ENCODE data around the gene HES7. TPM values are rescaled to one million over a fixed set of nuclear protein-coding genes. Genes with fewer than 3 reads are reported as not detected.
"Not testable (repeated sequence)": the region's sequence is repeated elsewhere in the genome, so short reads cannot be mapped to it uniquely, and the experiment has no call there.

HES7 gene
- total RNA-seq, result 1 to 10 TPM in 1 of 4 donors, not detected in 3; 1.4 TPM

DNA sequence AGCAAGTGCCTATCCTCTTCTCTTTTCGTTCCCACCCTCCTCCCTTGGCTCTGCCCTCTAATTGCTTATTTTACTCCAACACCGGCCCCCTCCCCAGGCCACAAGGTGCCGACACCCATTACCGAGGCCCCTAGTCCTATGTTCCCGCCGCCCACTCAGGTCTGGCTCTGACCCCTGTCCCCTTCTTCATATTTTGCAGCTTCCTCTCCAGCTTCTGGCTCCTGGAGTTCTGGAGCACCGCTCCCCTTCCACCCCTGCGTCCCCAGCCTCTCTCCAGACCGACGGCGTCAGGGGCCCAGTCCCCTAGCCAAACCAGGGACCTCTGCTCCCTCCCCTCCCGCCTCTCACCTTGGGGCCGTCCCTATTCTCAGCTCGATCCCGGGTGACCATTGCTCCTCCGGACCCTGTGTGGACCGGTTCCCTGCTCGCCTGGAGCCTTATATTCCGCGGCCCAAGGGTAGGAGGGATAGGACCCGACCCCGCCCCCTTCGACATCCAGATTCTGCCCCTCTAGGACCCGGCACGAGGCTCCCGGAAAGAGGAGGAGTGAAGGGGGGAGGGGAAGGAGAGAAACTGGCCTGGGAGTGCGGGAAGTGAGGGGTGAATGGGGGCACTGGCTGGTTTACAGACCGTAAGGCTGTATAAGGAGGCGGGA is at the start of gene HES7:
HES7 (minus strand) TSS at position 412 of the 655 bp plus-strand sequence; CDS start at position 390, 22 bp downstream.
- no peak for TF ChIP-seq EP300 (IDR thresholded peaks at IDR 0.05)
- TF ChIP-seq, protein P1, sequence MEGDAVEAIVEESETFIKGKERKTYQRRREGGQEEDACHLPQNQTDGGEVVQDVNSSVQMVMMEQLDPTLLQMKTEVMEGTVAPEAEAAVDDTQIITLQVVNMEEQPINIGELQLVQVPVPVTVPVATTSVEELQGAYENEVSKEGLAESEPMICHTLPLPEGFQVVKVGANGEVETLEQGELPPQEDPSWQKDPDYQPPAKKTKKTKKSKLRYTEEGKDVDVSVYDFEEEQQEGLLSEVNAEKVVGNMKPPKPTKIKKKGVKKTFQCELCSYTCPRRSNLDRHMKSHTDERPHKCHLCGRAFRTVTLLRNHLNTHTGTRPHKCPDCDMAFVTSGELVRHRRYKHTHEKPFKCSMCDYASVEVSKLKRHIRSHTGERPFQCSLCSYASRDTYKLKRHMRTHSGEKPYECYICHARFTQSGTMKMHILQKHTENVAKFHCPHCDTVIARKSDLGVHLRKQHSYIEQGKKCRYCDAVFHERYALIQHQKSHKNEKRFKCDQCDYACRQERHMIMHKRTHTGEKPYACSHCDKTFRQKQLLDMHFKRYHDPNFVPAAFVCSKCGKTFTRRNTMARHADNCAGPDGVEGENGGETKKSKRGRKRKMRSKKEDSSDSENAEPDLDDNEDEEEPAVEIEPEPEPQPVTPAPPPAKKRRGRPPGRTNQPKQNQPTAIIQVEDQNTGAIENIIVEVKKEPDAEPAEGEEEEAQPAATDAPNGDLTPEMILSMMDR (IDR thresholded peaks at IDR 0.05), result no peak
- TF ChIP-seq POLR2A (IDR thresholded peaks at IDR 0.05; ENCODE audit: low read depth), result no peak
- TF ChIP-seq POLR2AphosphoS5 (IDR thresholded peaks at IDR 0.05), result no peak
- Histone ChIP-seq H3K27ac (replicated peaks in 1 of 4) (peak within 1 kb of the TSS in 3 of 4 donors; percentile 21 to 57 (median 33)), H3K36me3 (no peaks in the 10 kb centered on the region), H3K4me3 (peak within 1 kb of the TSS; percentile 46 to 79 (median 64)), H3K27me3 (peaks cover 10 to 62% (median 39%) of the 10 kb centered on the region in 4 donors), H3K9me3 (no peaks in the 10 kb centered on the region), H3K4me1 (peaks cover 66 to 83% (median 80%) of the 10 kb centered on the region in 4 donors)
- no peak for DNase-seq (ENCODE audit: extremely low spot score)
- WGBS, result 2% methylated on average over 29 of the region's 29 CpGs
- intact Hi-C loops (cut with DNase I), result no loop called here

DNA sequence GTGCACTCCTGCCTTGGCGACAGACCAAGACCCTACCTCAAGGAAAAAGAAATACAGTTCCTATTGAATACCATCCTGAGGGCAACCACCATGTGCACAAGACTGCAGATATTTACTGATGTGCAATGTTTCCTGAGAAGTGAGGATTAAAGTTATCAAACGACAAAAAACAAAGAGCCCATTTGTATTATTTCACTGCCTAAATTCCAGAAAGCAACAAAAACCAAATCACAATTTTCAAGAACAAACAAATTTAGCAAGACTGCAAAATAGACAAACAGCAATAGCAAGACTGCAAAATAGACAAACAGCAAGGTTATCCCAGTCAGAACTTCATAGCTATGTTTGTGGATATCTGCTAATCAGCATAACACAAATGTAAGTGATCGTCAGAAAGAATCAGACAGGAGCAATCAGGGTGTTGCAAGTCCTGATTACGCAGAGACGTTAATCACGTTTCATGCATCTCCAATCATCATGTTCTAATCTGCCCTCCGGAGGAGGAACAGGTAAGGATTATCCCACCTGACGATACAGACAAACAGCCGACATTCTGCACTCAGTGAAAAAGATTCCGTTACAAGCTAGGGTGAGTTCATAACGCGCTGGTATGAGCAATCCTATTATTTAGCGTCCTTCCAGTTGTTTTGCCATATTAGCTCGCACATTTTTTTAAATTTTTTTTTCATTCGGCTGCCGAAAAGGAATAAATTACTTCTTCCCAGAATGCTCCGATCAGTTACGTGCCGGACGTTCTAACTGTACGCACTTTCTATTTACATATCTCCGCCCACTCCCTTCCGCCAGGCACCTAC is 49.4 kb upstream of the HES7 start:
- H3K9me3 ChIP-seq, result no peaks in the 10 kb centered on the region
- H3K27ac ChIP-seq (replicated peaks in 1 of 4), result peak overlapping the region; percentile 81 to 89 (median 86)
- no peak for DNase-seq (ENCODE audit: extremely low spot score)
- TF ChIP-seq POLR2A (IDR thresholded peaks at IDR 0.05; ENCODE audit: low read depth) (peak; percentile 100), EP300 (IDR thresholded peaks at IDR 0.05) (no peak), POLR2AphosphoS5 (IDR thresholded peaks at IDR 0.05) (peak; percentile 97 to 100)
- TF ChIP-seq, protein P1 (IDR thresholded peaks at IDR 0.05), result no peak
- no peaks in the 10 kb centered on the region for H3K36me3 ChIP-seq
- H3K27me3 ChIP-seq, result no peaks in the 10 kb centered on the region
- intact Hi-C loops (cut with DNase I), result no loop called here
- WGBS, result under 1% methylated on average over 23 of the region's 23 CpGs
- peaks cover 29 to 50% (median 40%) of the 10 kb centered on the region in 4 donors for H3K4me1 ChIP-seq
- peak overlapping the region; percentile 41 to 59 (median 49) for H3K4me3 ChIP-seq

DNA sequence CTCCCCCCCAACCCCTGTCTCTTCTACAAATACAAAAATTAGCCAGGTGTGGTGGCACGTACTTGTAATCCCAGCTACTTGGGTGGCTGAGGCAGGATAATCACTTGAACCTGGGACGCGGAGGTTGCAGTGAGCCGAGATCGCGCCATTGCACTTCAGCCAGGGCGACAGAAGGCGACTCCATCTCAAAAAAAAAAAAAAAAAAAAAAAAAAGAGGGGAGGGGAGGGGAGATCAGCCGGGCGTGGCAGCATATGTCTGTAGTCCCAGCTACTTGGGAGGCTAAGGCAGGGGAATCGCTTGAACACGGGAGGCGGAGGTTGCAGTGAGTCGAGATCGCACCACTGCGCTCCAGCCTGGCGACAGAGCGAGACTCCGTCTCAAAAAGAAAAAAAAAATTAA is 46.3 kb upstream of the HES7 start:
- H3K4me3 ChIP-seq; H3K36me3 ChIP-seq; H3K27me3 ChIP-seq; intact Hi-C loops (cut with DNase I); H3K9me3 ChIP-seq; H3K27ac ChIP-seq (replicated peaks in 1 of 4); DNase-seq (ENCODE audit: extremely low spot score): not testable (repeated sequence)
- peaks cover 12 to 26% (median 22%) of the 10 kb centered on the region in 4 donors for H3K4me1 ChIP-seq
- WGBS, result 88% methylated on average over 19 of the region's 19 CpGs

DNA sequence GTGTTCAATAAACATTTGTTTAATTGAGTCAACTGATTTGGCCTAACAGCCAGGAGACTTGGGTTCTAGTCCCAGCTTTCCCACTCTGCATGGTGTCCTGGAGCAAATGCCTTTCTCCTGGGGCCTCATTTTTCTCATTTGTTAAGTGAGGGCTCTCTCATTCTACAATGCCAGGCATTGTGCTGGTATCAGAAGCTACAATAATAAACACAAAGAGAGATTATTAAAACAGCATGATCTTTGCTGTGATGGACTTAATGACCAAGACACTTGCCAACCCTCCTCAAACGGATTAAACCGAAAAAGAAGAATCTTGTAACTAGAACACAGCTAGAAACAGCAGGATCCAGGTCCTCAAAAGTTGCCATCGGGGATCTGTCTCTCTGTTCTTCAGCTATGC is 43.6 kb upstream of the HES7 start:
- no peaks in the 10 kb centered on the region for H3K36me3 ChIP-seq

More for the DNA sequence above, 43.6 kb upstream of the HES7 start:
- Histone ChIP-seq H3K4me1 (peaks cover 19 to 26% (median 23%) of the 10 kb centered on the region in 4 donors), H3K9me3 (no peaks in the 10 kb centered on the region), H3K27me3 (no peaks in the 10 kb centered on the region), H3K27ac (replicated peaks in 1 of 4) (no peak overlapping the region), H3K4me3 (no peak overlapping the region)
- intact Hi-C loops (cut with DNase I), result no loop called here
- DNase-seq (ENCODE audit: extremely low spot score), result no peak
- 62% methylated on average over 3 of the region's 3 CpGs for WGBS
- no peak for TF ChIP-seq POLR2A (IDR thresholded peaks at IDR 0.05; ENCODE audit: low read depth)
- TF ChIP-seq POLR2AphosphoS5 (IDR thresholded peaks at IDR 0.05), result no peak
- TF ChIP-seq, protein P1 (IDR thresholded peaks at IDR 0.05), result no peak
- no peak for TF ChIP-seq EP300 (IDR thresholded peaks at IDR 0.05)

All from esophagus muscularis mucosa (tissue), 4 donors.